ENCODE results near the gene KRTAP10-4.

DNA sequence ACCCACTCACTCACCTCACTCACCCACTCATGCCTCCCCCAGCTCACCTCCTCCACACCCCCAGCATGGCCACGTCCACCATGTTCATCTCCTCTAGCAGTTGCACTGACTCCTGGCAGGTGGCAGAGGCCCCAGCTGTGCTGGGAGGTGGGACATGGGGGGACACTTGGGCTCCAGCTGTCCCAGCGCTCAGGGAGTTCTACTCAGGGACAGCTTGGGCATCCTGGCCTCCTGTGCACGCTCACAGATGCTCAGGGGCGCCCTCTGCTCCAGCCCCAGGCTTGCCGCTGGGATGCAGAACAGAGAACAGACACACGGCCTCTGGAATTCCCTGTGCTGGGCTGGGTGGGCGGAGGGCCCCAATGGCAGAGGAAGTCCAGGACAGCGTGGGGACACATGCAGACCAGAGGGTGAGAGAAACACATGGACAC is 43.6 kb downstream of the KRTAP10-4 start:
- TF ChIP-seq CTCF (IDR thresholded peaks at IDR 0.05) (no peak), POLR2A (IDR thresholded peaks at IDR 0.05) (no peak)

Measured in prostate gland (tissue), 2 donors.